Ovary (tissue), 9 donors: ENCODE results near the gene PPP1R37. TPM values are rescaled to one million over a fixed set of nuclear protein-coding genes. Genes with fewer than 3 reads are reported as not detected.

Experiments used
- DNase-seq, 5 donors: peaks; one replicate each; pipeline ENCODE4 v3.0.0-alpha.2; 2019 to 2020
- H3K27ac ChIP-seq, 2 donors: fragments of 200-600 bp; one replicate each; pipeline versions ENCODE4 v1.5.1 to v1.8.0; 2019 to 2022
- H3K27me3 ChIP-seq: fragments of 200-600 bp; one replicate; pipeline ENCODE4 v1.8.0; 2022
- H3K36me3 ChIP-seq: fragments of 200-600 bp; sonication (generic); one replicate; pipeline ENCODE4 v1.5.1; 2019
- H3K4me1 ChIP-seq: one replicate; pipeline ENCODE4 v1.8.1; 2013; ENCODE audit warnings: mild to moderate bottlenecking, moderate library complexity; ENCODE audit not compliant: insufficient read depth
- H3K4me3 ChIP-seq: fragments of 200-600 bp; sonication (generic); one replicate; pipeline ENCODE4 v1.5.1; 2017
- H3K9me3 ChIP-seq, 2 donors: fragments of 200-600 bp in 1 of 2; sonication (generic) in 1 of 2; one replicate each; pipeline versions ENCODE4 v1.5.1 to v1.8.1; 2013 to 2019; ENCODE audit warnings: mild to moderate bottlenecking in 1 of 2, moderate library complexity in 1 of 2
- EP300 ChIP-seq: sonication (generic); formaldehyde crosslinking; IDR thresholded peaks from one replicate; pipeline ENCODE4 v1.6.1; 2017; ENCODE audit warnings: antibody characterized with exemption
- POLR2A ChIP-seq: fragments of 450-650 bp; IDR thresholded peaks from one replicate; pipeline ENCODE4 v1.6.1; 2017; ENCODE audit warnings: antibody characterized with exemption, mild to moderate bottlenecking, moderate library complexity
- WGBS, 3 donors: extraction: QIAGEN DNeasy Blood & Tissue Kit in 1 of 3; methylation state at CpG; one replicate each; pipeline versions ENCODE4 v1.1.5 to v1.1.7; 2013 to 2017; 5-methylcytosine and 5-hydroxymethylcytosine counted together
- intact Hi-C, 4 donors: fragments of 100-400 bp; cut with DNase I; formaldehyde crosslinking; loops; one replicate each; pipeline versions ENCODE4 v1.11.0 to v1.15.1; 2022 to 2023
- polyA plus RNA-seq, 2 donors: library from polyadenylated mRNA; stranded (reverse); fragments of 200-250 nt in 1 of 2; fragments of 350-450 nt in 1 of 2; fragmentation: Illumina TruSeq in 1 of 2; extraction: RNeasy Lipid Tissue Mini Kit (QIAGEN cat#74804) in 1 of 2; gene quantifications; one replicate each; pipeline ENCODE4 v1.2.3, GENCODE V29; 2013 to 2014
- total RNA-seq, 7 donors: library from RNA; depleted of rRNA in 2 of 7; stranded (reverse); fragments of >200 nt in 2 of 7; fragmentation: NEBNext Ultra II Directional in 3 of 7; extraction: Animal tissue kit (Norgen Biotek cat#: 25700) in 3 of 7; gene quantifications; one replicate each; pipeline versions ENCODE4 v1.1.0 to v1.2.4, GENCODE V29; 2016 to 2023
- TF ChIP-seq, protein P1 (sequence below), 3 donors: fragments of 450-650 bp in 2 of 3; fragments of 200-600 bp in 1 of 3; IDR thresholded peaks; one replicate each; pipeline versions ENCODE4 v1.5.1 to v1.8.0; 2016 to 2022; ENCODE audit warnings: antibody characterized with exemption in 3 of 3, mild to moderate bottlenecking in 1 of 3
- donor health status: DM: no; HTN: no; CAD: no; lungs with moderate emphysema.
- donor health status: DM: no; HTN: no; CAD: no.
- donor health status: Bipolar disorder and iron deficiency.
- donor health status: DM: yes; HTN: yes; CAD: no.
- donor health status: DM: no; HTN: no; CAD: no.
- donor health status: DM: yes; HTN: yes; CAD: no.

The PPP1R37 gene
- total and polyA plus RNA-seq, 9 donors = 5.5 to 28.4 (median 20.2) TPM

DNA sequence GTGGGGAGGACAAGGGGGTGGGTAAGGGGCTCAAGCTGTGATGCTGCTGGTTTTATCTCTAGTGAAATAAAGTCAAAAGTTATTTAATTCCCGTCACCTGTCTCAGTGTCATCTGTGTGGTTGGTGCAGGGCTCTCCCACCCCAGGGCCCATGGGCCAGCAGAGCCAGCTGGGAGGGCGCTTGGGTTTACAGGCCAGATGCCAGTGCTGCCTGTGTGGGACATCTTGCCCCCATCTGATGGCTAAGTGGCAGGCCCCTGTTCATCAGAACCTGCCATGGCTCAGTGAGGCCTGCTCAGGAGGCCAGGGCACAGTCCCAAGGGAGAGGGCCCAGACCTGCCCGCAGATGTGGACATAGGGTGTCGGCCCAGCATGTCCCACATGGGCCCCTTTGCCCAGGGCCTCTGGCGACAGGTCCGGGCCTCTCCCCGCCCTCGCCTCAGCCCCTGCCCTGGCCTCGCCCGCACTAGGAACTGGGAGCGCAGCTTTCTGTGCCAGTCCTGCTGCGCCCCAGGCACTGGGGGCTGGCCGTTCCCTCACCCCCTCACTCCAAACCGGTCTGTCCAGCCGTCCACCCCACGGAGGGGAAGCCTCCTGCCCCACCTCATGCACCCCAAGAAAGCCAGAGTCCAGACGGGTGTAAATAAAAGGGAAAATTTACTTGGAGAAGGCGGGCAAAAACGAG lies 22.0 kb upstream of the PPP1R37 start:
- intact Hi-C loops = no loop called here
- no peak overlapping the region for H3K27ac ChIP-seq
- no peaks in the 10 kb centered on the region for H3K36me3 ChIP-seq
- H3K4me1 ChIP-seq = peaks cover 4% of the 10 kb centered on the region
- no peaks in the 10 kb centered on the region for H3K27me3 ChIP-seq
- WGBS, 3 donors = 85 to 90% (median 87%) methylated on average over 19 of the region's 19 CpGs
- H3K4me3 ChIP-seq = no peak overlapping the region
- H3K9me3 ChIP-seq = no peaks in the 10 kb centered on the region
- DNase-seq = no peak
- TF ChIP-seq EP300 (no peak), POLR2A (no peak)
- TF ChIP-seq, protein P1, sequence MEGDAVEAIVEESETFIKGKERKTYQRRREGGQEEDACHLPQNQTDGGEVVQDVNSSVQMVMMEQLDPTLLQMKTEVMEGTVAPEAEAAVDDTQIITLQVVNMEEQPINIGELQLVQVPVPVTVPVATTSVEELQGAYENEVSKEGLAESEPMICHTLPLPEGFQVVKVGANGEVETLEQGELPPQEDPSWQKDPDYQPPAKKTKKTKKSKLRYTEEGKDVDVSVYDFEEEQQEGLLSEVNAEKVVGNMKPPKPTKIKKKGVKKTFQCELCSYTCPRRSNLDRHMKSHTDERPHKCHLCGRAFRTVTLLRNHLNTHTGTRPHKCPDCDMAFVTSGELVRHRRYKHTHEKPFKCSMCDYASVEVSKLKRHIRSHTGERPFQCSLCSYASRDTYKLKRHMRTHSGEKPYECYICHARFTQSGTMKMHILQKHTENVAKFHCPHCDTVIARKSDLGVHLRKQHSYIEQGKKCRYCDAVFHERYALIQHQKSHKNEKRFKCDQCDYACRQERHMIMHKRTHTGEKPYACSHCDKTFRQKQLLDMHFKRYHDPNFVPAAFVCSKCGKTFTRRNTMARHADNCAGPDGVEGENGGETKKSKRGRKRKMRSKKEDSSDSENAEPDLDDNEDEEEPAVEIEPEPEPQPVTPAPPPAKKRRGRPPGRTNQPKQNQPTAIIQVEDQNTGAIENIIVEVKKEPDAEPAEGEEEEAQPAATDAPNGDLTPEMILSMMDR (IDR thresholded peaks at IDR 0.05) = no peak

DNA sequence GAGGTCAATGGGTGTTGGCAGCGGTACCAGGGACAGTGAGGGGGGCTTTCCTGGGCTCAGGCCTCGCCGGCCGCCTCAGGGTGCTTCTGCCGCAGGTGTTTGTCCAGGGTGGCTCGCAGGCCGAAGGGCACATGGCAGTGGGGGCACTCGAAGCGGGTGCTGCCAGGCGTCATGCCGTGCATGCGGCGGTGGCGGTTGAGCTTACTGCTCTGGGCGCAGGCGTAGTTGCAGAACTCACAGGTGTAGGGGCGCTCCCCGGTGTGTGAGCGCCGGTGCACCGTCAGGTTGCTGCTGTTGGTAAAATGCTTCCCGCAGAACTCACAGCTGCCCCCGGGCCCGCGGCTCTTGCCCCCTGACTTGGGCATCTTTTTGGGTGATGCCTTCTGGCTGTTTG lies 21.4 kb upstream of the PPP1R37 start:
- peaks cover 6% of the 10 kb centered on the region for H3K4me1 ChIP-seq
- no peak overlapping the region for H3K4me3 ChIP-seq
- no peaks in the 10 kb centered on the region for H3K36me3 ChIP-seq
- no peak overlapping the region for H3K27ac ChIP-seq
- no peaks in the 10 kb centered on the region for H3K27me3 ChIP-seq
- 84 to 93% (median 90%) methylated on average over 25 of the region's 25 CpGs for WGBS, 3 donors
- no peaks in the 10 kb centered on the region for H3K9me3 ChIP-seq
- DNase-seq = no peak
- intact Hi-C loops = no loop called here
- TF ChIP-seq POLR2A (no peak), EP300 (no peak)
- TF ChIP-seq, protein P1 (IDR thresholded peaks at IDR 0.05) = no peak

DNA sequence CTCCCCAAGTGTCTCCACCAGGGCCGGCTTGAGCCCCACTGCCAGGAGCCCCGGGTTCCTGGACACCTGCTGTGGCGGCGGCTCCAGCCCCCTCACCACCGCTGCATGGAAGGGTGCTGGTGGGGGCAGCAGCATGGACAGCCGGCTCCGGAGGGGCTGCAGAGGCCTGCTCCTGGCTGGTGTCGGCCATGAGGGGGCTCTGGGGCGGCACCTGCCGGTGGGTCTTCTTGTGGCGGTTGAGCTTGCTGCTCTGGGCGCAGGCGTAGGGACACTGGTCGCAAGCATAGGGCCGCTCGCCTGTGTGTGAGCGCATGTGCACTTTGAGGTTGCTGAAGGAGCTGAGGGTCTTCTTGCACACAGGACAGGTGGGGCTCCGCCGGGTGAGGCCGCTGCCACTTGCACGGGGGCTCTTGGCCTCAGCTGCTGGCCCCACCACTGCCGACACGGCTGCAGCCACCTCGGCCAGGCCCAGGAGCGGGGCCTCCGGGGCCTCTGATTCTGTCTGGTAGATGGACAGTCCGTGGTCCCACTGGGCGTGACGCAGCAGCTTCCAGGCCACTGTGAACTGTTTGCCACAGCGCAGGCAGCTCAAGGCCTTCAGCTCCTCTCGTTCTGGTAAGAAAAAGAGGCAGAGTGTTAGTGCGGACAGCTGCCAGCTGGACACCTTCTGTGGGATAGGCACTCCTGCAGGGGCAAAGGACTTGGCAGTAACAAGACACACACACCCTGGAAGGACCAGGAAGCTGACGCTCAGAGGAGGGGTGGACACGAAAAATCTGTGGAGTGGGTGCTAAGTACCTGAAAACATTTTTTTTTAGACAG lies 20.8 kb upstream of the PPP1R37 start:
- H3K27ac ChIP-seq = no peak overlapping the region
- TF ChIP-seq EP300 = no peak
- no peak for TF ChIP-seq POLR2A
- TF ChIP-seq, protein P1 (IDR thresholded peaks at IDR 0.05) = no peak
- H3K9me3 ChIP-seq = no peaks in the 10 kb centered on the region
- 73 to 81% (median 74%) methylated on average over 27 to 34 of the region's 34 CpGs for WGBS, 3 donors
- no peaks in the 10 kb centered on the region for H3K27me3 ChIP-seq
- H3K4me1 ChIP-seq = peaks cover 6% of the 10 kb centered on the region
- H3K4me3 ChIP-seq = no peak overlapping the region
- DNase-seq = no peak
- intact Hi-C loops = no loop called here
- no peaks in the 10 kb centered on the region for H3K36me3 ChIP-seq

DNA sequence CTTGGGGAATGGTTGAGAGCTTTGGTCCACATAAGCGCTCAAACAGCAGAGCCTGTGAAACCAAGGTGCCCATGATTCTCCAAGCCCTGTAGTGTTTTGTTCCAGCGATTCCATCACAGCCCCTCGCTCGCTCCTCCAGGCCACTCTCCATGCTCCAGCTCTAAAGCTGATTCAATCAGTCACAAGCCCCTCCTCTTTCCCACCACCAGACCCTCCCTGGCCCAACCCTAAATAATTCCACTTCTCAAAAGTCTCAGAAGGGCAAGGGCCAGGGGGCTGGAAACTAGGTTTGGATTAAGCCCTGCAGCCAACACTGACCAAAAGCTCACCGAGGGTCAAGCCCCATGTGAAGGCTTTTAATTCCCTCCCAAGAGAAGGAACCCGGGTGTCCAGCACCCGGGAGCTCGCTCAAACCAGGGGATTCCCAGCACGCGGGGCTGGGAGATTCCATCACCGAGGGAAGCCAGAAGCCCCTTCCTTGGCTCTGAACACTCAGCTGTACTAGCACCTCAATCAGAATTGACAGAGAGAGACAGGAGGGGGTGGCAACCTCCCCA lies 18.2 kb upstream of the PPP1R37 start:
- Histone ChIP-seq H3K27ac (no peak overlapping the region), H3K4me3 (no peak overlapping the region), H3K27me3 (no peaks in the 10 kb centered on the region), H3K9me3 (no peaks in the 10 kb centered on the region), H3K36me3 (no peaks in the 10 kb centered on the region), H3K4me1 (peaks cover 6% of the 10 kb centered on the region)
- intact Hi-C loops = no loop called here
- WGBS, 3 donors = 65 to 75% (median 67%) methylated on average over 11 of the region's 11 CpGs
- TF ChIP-seq EP300 = no peak
- TF ChIP-seq POLR2A = no peak
- TF ChIP-seq, protein P1 (IDR thresholded peaks at IDR 0.05) = no peak
- DNase-seq = no peak
